ENCODE data around the gene USP19. TPM values are rescaled to one million over a fixed set of nuclear protein-coding genes. Genes with fewer than 3 reads are reported as not detected.
A peak's percentile ranks its signal among the peaks of the same experiment; 100 is the strongest.

Gene USP19
- total RNA-seq, 1 experiment from 2014 or later: 66.3 TPM

DNA sequence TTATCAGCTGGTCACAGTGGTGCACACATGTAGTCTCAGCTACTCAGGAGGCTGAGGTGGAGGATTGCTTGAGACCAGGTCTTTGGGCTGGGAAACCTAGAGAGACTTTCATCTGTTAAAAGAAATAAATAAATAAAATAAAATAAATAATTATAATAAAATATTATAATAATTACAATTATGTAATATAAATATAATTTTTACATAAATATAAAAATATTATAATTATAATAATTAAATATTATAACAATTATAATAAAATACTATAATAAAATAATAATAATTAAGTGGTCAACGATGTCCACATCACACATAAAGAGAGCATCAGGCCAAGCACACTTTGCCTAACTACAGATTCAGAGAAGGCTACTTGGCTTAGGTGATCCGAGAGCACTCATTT, 41.4 kb downstream of the USP19 start:
- peaks cover 14% of the 10 kb centered on the region; the same call in 1 of the 2 replicates for H3K79me2 ChIP-seq (ENCODE audit: insufficient read depth, low read length)

More for the DNA sequence above, 41.4 kb downstream of the USP19 start:
- Mint-ChIP-seq H3K36me3 (ENCODE audit: insufficient read depth in 1 of 3, low read depth in 3 of 3) (peaks cover 25 to 35% (median 34%) of the 10 kb centered on the region in 3 experiments), H3K9me3 (no peaks in the 10 kb centered on the region), H3K27me3 (ENCODE audit: low read depth) (no peaks in the 10 kb centered on the region), H3K27ac (peak overlapping the region in 1 of 3 experiments; percentile 44; a peak in 1 of 7 replicates), H3K4me3 (no peak overlapping the region), H3K4me1 (0 out of 4 replicates have a peak, but pooled peaks cover 0 to 2% of the 10 kb centered on the region in 2 experiments)
- H2BK12ac ChIP-seq (ENCODE audit: insufficient read length, low read depth, low read length): no peak overlapping the region
- peaks cover 11% of the 10 kb centered on the region for H3K79me1 ChIP-seq (ENCODE audit: insufficient read depth, low read depth, low read length, poor library complexity, severe bottlenecking)
- H3K27me3 ChIP-seq (ENCODE audit: insufficient read depth, low read length): no peaks in the 10 kb centered on the region
- H4K5ac ChIP-seq (ENCODE audit: insufficient read length, low read depth, low read length): no peak overlapping the region
- no peak overlapping the region for H3T11ph ChIP-seq (ENCODE audit: low read length)
- H3K14ac ChIP-seq (ENCODE audit: insufficient read depth, low read length): no peak overlapping the region
- H3K4me2 ChIP-seq (ENCODE audit: insufficient read depth, insufficient read length, low read length): no peak overlapping the region
- no peak overlapping the region for H3K23ac ChIP-seq (ENCODE audit: insufficient read length, low read depth, low read length)
- no peak overlapping the region for H3K18ac ChIP-seq (ENCODE audit: insufficient read length, low read depth, low read length)
- WGBS (ENCODE audit: extremely low coverage, insufficient read length, low lambda C conversion rate): no CpG with 5 or more reads among the region's 2 CpGs
- no peak overlapping the region for H2BK20ac ChIP-seq (ENCODE audit: low read depth, low read length, poor library complexity, severe bottlenecking)
- no peaks in the 10 kb centered on the region for H3K23me2 ChIP-seq (ENCODE audit: insufficient read length, low read depth, low read length, poor library complexity, severe bottlenecking)
- no peak overlapping the region for H3K56ac ChIP-seq (ENCODE audit: insufficient read length, low read depth, low read length)
- H2AK5ac ChIP-seq (ENCODE audit: insufficient read length, low read length): no peak overlapping the region
- H4K20me1 ChIP-seq (ENCODE audit: control insufficient read depth, insufficient read depth, insufficient read length): no peaks in the 10 kb centered on the region
- H4K8ac ChIP-seq (replicated peaks; ENCODE audit: insufficient read length, low read depth, low read length): no peak overlapping the region
- no peak for DNase-seq
- H2BK15ac ChIP-seq (ENCODE audit: low read depth, low read length): no peak overlapping the region
- H3K9me3 ChIP-seq (ENCODE audit: control insufficient read depth, low read depth, low read length): no peaks in the 10 kb centered on the region
- no peak overlapping the region for H3K4ac ChIP-seq (ENCODE audit: low read depth, low read length)
- no peak overlapping the region for H3K27ac ChIP-seq (ENCODE audit: insufficient read length, low read depth, low read length)
- H2BK120ac ChIP-seq (ENCODE audit: low read depth, low read length, poor library complexity, severe bottlenecking): no peak overlapping the region
- TF ChIP-seq, protein P1, sequence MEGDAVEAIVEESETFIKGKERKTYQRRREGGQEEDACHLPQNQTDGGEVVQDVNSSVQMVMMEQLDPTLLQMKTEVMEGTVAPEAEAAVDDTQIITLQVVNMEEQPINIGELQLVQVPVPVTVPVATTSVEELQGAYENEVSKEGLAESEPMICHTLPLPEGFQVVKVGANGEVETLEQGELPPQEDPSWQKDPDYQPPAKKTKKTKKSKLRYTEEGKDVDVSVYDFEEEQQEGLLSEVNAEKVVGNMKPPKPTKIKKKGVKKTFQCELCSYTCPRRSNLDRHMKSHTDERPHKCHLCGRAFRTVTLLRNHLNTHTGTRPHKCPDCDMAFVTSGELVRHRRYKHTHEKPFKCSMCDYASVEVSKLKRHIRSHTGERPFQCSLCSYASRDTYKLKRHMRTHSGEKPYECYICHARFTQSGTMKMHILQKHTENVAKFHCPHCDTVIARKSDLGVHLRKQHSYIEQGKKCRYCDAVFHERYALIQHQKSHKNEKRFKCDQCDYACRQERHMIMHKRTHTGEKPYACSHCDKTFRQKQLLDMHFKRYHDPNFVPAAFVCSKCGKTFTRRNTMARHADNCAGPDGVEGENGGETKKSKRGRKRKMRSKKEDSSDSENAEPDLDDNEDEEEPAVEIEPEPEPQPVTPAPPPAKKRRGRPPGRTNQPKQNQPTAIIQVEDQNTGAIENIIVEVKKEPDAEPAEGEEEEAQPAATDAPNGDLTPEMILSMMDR (conservative IDR thresholded peaks at IDR 0.05): no peak
- no peak overlapping the region for H3K9ac ChIP-seq (ENCODE audit: extremely low read depth, insufficient read length, low read length)
- H2AFZ ChIP-seq (ENCODE audit: low read length): no peak overlapping the region
- no peak overlapping the region for H2BK5ac ChIP-seq (ENCODE audit: insufficient read length, low read length)
- no peaks in the 10 kb centered on the region for H3K4me1 ChIP-seq (ENCODE audit: insufficient read depth, low read length)
- H4K91ac ChIP-seq (ENCODE audit: insufficient read length, low read depth, low read length): no peak overlapping the region
